NCI-H2171 (cell line): ENCODE measurements around the gene PFKFB4.
"Not testable (repeated sequence)": the region's sequence is repeated elsewhere in the genome, so short reads cannot be mapped to it uniquely, and the experiment has no call there.

Experiments used
- DNase-seq: peaks from one replicate; lab custom pipeline; 2025; lab: John Stamatoyannopoulos, UW

PFKFB4 gene

DNA sequence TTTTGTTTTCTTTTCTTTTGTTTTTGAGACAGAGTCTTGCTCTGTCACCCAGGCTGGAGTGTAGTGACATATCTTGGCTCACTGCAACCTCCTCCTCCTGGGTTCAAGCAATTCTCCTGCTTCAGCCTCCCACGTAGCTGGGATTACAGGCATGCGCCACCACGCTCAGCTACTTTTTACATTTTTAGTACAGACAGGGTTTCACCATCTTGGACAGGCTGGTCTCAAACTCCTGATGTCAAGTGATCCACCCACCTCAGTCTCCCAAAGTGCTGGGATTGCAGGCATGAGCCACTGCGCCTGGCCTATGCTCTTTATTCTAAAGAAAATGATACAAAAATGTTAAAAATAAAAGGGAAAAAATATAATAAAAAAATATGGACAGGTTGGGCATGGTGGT, 25.9 kb downstream of the PFKFB4 start:
- DNase-seq: not testable (repeated sequence)

- DNase-seq: no peak
These were observed 27.8 kb downstream of the PFKFB4 start for GRCh38 chr3:48528754-48529153.

- no peak for DNase-seq
These were observed 28.6 kb downstream of the PFKFB4 start for GRCh38 chr3:48528048-48528447.

DNA sequence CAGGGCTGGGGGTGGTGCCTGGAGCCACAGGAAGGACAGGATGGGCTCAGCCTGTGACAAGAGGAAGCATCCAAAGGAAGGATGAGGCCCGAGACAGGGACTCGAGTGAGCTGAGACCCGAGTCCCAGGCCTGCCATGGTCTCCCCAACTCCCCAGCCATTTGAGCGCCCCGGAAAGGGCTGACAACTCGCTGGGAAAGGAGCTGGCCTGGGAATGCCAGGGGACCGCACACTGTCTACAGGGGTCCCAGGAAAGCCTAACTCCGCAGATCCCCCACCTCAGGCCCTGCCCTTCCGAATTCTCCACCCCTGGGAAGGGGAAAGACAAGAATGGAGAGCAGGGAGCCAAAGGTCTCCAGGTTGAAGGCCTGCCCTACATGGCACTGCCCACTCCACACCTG, 31.6 kb downstream of the PFKFB4 start:
- DNase-seq: no peak

GRCh38 chr3:48521635-48522034, 35.0 kb downstream of the PFKFB4 start:
- no peak for DNase-seq

- DNase-seq: no peak
These were observed 37.3 kb downstream of the PFKFB4 start for GRCh38 chr3:48519277-48519643.

- no peak for DNase-seq
These were observed 37.8 kb downstream of the PFKFB4 start for GRCh38 chr3:48518638-48519276.

DNA sequence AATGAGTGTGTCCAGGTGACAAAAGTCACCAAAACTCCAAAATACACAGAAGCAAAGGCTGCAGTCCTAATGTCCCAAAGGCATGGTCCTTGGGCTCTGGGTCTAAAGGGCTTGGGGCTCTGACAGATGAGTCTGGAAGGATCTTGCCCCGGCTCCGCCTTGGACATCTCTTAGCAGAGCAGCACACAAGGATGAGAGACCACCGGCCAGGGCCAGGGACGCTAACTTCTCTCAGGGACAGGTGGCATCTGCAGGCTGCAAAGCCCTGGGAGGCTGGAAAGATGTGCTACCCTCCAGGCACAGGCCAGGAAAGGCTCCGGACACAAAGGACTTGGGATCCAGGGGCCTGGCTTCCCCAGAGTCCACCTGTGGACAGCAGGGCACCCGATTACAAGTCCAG, 38.5 kb downstream of the PFKFB4 start:
- no peak for DNase-seq

DNA sequence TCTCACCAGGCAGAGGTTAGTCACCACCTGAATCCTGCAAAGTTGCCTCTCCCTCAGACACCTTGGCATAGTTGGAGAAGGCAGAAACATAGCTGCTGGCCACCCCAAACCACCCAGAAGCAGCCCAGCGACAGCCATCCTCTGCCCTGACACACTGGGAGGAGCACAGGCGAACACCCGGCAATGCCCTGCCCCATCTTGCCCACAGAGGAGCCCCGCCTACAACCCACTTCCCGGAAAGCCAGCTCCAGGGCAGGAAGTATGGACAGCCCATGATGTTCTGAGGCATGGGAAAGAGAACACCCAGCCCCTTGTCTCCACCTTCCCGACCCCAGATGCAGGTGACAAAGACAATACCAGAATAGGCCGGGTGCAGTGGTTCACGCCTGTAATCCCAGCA, 40.0 kb downstream of the PFKFB4 start:
- no peak for DNase-seq

DNA sequence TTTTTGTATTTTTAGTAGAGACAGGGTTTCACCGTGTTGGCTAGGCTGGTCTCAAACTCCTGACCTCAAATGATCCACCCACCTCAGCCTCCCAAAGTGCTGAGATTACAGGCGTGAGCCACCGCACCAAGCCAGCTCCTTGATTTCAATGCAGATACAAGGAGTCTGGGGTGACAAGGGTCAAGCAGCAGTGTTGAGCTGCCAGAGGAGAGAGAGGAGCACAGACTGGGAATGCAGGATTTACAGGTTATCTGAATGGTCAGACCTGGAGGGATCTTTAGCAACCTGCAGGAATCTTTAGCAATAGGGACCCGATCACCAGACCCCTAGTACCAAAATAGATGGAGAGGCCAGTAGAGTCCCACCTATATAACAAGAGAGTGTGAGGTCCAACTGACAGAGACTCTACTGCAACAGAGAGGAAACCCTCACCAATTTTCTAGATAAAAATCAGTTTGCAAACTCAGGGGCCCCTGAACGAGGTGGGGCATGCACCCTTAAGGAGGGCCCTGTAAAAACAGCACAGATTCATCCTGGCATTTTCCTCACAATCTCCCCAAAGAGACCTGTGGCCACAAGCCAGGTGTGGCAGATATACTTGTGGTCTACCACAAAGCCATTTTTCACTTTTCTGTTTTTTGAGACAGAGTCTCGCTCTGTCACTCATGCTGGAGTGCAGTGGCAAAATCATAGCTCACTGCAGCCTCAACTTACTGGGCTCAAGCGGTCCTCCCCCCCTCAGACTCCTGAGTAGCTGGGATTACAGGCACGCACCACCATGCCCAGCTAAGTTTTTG, 42.0 kb downstream of the PFKFB4 start:
- DNase-seq: no peak

DNA sequence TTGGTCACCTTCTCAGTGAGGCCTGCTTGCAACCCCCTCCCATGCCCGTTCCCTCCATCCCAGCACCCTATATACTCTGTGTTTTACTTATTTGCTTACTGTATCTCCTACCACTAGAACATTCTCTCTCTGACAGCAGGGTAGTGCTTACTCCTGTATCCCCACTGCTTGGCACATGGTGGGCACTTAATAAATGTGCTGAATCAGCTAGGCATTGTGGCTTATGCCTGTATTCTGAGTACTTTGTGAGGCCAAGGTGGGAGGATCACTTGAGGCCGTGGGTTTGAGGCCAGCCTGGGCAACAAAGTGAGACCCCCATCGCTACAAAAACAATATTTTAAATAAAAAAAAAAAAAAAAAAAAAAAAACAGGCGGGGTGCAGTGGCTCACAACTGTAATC, 45.1 kb downstream of the PFKFB4 start:
- DNase-seq: no peak

- no peak for DNase-seq
These were observed 49.1 kb downstream of the PFKFB4 start for GRCh38 chr3:48507256-48508061.

DNA sequence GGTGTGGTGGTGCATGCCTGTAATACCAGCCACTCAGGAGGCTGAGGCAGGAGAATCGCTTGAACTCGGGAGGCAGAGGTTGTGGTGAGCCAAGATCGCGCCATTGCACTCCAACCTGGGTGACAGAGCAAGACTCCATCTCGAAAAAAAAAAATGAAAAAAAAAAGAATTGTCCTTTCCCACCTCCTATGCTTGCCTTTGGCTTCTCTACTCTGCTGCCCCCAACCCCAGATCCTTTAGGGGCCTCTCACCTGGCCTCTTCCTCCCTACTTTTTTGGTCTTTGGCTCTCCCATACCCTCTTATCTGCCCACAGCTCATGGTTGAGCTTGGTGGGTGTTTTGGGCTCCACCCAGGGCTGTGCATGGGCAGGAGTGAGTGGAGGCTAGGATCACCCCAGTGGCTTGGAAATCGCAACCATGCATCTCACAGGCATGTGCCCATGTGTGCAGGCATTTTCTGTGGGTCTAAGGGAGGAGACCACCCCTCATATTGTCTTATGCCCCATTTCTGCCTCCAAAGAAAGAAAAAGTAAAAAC, 50.6 kb downstream of the PFKFB4 start:
- DNase-seq: no peak

- DNase-seq: no peak
These were observed 51.5 kb downstream of the PFKFB4 start for GRCh38 chr3:48505146-48505545.

DNA sequence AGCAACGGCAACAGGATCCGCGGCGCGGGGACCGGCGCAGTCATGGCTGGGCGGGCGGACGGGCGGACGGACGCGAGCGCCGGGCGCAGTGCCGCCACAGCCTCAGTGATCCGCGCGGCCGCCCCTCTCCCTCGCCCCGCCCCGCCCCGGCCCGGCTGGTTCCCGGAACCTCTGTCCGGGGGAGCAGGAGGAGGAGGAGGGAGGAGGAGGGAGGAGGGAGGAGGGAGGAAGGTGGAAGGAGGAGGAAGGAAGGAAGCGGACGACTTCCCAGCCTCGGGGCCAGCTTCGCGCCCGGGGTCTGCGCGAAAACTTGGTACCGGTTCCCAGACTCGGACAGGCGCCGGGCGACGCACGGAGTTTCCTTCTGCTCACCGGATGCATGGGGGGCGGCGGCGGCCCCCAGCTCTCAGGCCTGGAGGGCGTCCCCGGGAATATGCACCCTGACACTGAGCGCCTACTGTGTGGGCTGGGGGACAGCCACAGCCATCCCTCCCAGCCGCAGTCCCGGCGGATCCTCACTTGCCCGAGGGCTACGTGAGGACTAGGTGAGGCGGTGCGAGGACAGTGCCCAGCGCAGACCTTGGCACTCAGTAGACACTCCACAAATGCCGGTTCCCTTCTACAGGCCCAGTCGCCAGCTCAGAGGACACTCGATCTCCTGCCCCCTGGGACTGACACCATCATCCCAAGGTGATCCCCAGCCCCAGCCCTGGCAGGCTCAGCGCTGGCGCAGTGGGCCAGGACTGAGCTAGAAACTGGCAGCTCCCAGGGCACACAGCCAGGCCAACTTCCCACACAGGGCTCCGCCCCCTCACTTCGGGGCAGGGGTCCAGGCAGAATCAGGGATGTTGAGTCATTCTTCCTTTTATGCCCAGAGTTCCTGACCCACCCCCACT, 52.3 kb downstream of the PFKFB4 start, which contains the start of gene SHISA5:
Gene SHISA5, minus strand, starts transcription at position 124 of the 896 bp plus-strand sequence. Its CDS starts 80 bp downstream, at position 44.
- no peak for DNase-seq

GRCh38 chr3:48503401-48504050, 53.1 kb downstream of the PFKFB4 start:
- no peak for DNase-seq

GRCh38 chr3:48502728-48503168, 53.9 kb downstream of the PFKFB4 start:
- DNase-seq: no peak

DNA sequence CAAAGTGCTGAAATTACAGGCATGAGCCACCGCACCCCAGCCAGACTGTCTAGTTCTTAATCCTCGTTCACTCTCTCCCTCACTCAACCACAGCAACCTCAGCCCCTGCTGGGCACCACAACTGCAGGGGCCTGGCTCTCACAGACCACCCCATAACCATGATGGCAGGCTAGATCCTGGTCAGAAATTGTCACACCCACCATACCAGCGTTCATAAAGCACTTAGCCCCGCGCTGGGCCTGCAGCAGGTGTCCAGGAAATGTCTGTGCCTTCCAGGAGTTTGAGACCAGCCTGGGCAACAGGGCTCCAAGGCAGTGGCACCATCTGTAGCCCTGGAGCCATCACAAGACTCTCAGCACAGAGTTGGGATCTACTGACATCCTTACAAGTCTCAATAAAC, 54.5 kb downstream of the PFKFB4 start:
- DNase-seq: no peak

GRCh38 chr3:48501196-48501595, 55.4 kb downstream of the PFKFB4 start:
- no peak for DNase-seq

DNA sequence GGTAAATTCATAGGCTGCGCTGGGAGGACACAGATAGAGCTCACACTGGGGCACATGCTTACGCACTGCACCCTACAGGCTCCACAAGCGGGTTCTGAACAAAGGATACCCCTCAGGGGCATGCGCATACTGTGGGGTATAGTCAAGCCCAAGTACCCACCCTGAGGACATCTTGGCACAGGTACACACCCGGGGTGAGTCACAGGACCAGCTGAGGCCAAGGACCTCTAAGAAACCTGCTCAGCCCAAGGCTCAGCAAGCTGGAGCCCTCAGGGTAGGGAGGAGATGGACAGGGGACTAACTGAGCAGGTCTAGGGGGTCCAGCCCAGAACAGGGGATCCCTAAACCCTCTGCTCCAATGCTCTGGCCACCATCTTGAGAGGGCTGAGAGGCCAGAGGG, 55.9 kb downstream of the PFKFB4 start:
- no peak for DNase-seq

DNA sequence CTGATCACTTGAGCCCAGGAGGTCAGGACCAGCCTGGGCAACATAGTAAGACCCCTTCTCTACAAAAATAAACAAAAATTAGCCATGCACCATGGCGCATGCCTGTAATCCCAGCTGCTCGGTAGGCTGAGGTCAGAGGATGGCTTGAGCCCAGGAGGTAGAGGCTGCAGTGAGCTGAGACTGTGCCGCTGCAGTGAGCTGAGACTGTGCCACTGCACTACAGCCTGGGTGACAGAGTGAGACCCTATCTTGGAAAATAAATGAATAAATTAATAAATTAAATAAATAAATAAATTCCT, 63.5 kb downstream of the PFKFB4 start:
- no peak for DNase-seq
